HG03060 (cell line): ENCODE results near the gene ALDH4A1.

Source experiments
- ATAC-seq: cut with Tn5 transposase; IDR thresholded peaks from one replicate; pipeline ENCODE4 v1.9.1; 2021; ENCODE audit warnings: low read depth, moderate number of reproducible peaks; ENCODE audit not compliant: unreplicated experiment

ALDH4A1 gene

DNA sequence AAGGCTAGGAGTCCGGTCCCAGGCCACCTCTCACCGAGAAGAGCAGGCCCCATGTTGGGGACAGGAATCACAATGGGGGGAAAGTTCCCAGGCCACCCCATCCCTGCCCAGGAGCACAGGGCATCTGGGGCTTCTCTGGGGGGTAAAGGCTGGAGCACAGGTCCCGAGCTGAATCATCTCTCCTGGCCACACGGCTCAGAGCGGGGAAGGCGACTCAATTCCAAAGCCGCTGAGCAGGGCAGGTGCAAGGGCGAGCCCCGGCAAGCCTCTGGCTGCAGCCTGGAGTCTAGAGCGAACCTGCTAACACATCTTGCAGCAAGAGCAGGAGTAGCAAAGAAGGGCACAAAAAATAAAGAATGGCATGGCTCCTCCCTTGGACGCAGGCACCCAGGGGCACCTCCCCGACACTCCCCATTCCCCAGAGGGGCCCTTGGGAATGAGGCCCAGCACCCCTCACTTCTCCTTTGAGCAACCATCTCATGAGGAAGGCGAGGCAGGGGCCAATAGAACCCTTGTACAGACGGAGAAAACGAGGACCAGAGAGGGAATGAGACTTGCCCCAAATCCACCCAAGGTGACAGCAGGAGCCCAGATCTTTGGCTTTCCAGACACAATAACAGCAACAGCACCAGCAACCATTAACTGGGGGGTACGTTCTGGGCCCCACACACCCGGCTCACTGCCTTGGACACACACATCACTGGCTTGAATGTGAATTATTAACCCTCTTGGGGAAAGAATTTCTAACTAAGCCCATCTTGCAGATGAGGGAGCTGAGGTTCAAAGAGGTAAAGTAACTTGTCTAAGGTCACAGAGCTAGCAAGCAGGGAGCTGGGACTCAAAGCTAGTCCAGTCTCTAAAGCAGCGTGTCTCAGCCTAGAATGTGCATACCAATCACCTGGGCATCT lies 20.7 kb upstream of the ALDH4A1 start:
- no peak for ATAC-seq

- no peak for ATAC-seq
These were observed 20.0 kb upstream of the ALDH4A1 start for GRCh38 chr1:18922319-18922726.

- no peak for ATAC-seq
These were observed 19.3 kb upstream of the ALDH4A1 start for GRCh38 chr1:18921516-18922251.

- no peak for ATAC-seq
These were observed 18.6 kb upstream of the ALDH4A1 start for GRCh38 chr1:18920931-18921330.

GRCh38 chr1:18919956-18920355 lies 17.6 kb upstream of the ALDH4A1 start:
- no peak for ATAC-seq

GRCh38 chr1:18919197-18919905 lies 17.0 kb upstream of the ALDH4A1 start:
- ATAC-seq, result no peak

DNA sequence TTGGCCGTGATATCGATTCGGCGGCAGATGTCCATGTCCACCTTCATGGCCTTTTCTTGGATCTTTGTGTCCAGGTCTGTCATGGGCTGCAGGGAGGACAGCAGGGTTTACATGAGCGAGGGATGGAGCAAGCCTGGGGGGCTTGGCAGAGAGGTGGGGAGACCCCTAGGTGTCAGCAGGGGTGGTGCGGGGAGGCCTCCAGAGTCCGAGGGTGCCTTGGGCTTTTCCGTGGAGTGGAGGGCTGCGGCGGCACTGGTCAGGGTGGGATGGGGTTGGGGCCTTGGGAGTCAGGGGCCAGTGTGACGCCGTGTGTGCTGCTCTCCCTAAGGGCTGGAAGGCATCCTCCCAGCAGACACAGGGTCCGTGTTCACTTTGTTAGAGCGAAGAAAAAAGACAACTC lies 16.1 kb upstream of the ALDH4A1 start:
- no peak for ATAC-seq

DNA sequence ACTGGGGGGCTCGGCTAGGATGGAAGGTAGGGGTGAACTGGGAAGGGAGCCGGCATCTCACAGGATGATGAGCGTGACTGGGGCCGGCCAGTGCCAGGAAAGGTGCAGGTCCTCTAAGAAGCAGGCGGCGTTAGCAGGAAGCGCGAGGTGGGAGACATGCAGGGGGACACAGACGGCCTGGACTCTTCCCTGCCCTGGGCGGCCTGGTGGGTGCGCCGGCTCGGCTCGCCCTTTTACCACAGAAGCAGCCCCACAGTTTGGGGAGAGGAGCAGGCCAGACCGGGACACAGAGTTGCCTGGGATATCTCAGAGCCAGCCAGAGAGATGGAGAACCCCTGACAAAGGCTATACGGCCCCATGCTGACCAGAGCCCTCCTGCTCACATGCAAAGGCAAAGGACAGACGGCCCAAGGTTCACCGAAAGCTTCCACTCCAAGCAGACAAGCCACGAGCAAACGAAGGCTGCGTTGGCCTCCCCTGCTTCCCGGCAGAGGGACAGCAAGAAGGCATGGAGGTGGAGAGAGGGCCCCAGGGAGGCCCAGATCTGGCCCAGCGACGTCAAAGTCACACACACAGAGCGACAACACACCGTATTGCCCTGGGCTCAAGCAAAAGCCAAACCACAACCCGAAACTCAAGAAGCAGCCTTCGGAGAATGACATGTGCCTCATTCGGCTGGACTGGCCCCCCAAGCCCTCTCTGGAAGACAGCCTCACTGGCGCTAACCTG lies 14.9 kb upstream of the ALDH4A1 start:
- ATAC-seq, result no peak

DNA sequence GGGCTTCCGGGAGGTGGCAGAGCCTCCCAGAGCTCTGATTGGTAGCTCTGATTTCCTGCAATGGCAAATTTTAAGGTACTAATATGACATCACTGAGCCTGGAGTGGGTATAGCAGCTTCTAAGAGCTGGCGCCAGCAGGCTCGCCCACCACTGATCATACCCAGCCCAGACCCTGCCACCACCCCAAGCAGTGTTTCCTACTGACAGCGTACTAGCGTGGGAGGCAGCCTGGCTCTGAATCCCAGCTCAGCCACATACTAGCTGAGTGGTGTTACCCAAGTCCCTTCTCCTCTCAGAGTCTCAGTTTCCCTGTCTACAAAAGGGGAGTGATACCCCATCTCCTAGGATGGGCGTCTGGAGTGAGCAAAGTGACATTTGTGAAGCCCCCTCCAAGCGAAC lies 13.0 kb upstream of the ALDH4A1 start:
- no peak for ATAC-seq

DNA sequence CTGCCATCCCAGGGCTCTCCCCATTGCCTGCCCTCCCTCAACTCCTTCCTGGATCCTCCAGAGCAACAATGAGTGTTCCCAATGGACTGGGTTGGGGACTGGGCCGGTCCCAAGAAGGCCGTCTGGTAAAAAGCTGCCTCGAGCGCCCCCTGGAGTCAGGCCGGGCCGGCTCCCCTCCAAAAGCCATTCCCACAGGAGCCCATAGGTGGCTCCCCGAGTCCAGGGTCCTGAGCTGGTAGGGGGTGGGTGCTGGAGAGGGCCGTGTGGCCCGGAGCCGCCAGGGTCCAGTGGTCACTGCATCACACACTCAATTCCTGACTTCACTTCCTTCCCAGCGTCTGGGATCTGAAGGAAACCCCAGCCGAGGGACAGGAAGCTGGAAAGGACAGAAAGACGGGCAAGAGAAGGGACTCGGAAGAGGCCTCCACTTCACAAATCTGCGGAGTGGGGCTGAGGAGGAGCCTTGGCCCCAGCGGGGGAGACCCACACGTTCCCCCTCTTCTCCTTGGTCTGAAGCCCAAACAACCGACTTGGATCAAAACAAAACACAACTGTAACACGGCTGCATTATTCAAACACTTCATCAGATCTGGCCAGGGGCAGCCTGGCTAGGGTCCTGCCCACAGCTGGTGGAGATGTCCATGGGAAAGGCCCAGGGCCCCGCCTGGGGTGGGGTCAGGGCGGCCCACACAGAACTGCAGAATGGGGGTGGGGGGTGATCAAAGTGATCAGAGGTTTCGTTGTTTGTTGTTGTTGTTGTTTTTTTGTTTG lies 10.9 kb upstream of the ALDH4A1 start:
- ATAC-seq, result no peak

DNA sequence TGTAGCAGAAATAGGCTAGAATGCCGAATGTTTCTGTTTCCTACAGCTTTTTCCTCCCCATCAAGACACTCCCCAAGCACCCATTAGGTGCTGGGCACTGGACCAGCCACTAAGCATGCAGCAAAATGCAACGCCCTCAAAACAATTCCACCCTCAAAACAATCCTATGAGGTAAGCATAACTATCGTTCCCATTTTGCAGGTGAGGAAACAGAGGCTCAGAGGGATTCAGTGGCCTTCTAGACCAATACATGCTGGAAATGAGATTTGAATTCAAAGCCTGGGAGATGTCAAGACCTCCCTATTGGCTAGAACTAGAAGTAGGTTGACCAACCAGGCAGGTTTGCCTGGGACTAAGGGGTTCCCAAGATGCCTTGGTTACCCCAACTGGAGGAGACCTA lies 10.2 kb upstream of the ALDH4A1 start:
- ATAC-seq, result no peak

- ATAC-seq, result no peak
These were observed 6.8 kb upstream of the ALDH4A1 start for GRCh38 chr1:18908911-18909771.

GRCh38 chr1:18907917-18908845 lies 5.8 kb upstream of the ALDH4A1 start:
- no peak for ATAC-seq

GRCh38 chr1:18907021-18907916 lies 4.9 kb upstream of the ALDH4A1 start:
- no peak for ATAC-seq

GRCh38 chr1:18903291-18903756 lies 969 bp upstream of the ALDH4A1 start:
- no peak for ATAC-seq

DNA sequence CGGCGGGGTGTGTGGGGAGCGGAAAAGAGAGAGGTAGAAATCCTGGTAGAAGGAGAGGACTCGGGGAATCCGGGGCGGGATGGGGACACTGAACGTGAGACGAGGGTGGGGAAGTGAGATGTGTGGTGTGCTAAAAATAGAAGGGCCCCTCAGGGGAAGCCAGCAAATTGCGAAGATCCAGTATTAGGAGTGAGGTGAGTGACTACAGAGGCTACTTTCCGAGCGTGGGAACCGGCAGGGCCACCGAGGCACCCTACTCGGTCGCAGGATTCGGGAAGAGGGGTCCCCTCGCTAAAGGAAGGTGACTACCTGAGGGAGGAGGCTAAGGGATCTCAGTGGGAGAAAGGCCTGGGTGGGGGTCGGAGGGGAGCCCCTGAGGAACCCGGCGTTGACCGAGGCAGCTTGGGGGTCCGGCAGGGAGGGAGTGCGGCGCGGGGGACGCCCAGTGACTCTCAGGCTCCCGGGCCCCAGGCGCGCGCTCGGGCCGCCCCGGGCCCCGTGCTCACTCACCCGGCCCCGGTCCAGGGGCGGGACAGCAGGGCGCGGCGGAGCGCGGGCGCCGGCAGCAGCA lies 318 bp downstream of the ALDH4A1 start:
- ATAC-seq, result no peak
